ENCODE measurements around the gene LCOR.

DNA sequence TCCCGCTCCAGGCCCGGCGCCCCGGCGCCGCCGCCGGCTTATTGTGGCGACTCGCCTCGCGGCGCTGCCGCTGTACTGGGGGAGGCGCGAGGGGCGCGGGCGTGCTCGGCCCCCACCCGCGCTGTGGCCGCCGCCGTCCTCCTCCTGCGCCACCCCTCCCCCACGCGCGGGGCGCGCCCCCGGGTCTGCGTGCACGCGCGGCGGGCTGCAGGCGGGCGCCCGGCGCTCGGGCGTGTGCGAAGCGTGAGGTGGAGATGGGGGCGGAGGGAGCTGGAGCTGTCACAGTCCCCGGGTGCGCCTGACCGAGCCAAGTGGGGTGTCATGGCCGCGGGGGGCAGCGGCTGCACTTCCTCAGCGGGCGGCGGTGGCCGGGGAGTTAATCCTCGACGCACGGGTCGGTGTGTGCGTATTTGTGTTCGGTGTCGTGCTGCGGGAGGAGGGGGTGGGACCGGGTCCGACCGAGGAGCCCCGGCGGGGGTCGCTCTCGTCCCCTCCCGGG is 672 bp downstream of the LCOR start:
- TF ChIP-seq, protein P1, sequence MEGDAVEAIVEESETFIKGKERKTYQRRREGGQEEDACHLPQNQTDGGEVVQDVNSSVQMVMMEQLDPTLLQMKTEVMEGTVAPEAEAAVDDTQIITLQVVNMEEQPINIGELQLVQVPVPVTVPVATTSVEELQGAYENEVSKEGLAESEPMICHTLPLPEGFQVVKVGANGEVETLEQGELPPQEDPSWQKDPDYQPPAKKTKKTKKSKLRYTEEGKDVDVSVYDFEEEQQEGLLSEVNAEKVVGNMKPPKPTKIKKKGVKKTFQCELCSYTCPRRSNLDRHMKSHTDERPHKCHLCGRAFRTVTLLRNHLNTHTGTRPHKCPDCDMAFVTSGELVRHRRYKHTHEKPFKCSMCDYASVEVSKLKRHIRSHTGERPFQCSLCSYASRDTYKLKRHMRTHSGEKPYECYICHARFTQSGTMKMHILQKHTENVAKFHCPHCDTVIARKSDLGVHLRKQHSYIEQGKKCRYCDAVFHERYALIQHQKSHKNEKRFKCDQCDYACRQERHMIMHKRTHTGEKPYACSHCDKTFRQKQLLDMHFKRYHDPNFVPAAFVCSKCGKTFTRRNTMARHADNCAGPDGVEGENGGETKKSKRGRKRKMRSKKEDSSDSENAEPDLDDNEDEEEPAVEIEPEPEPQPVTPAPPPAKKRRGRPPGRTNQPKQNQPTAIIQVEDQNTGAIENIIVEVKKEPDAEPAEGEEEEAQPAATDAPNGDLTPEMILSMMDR (IDR thresholded peaks at IDR 0.05): no peak
- TF ChIP-seq EZH2 (IDR thresholded peaks at IDR 0.05): no peak

Measured in neural progenitor cell (in vitro differentiated cells).